ENCODE data around the gene SLC34A1. TPM values are rescaled to one million over a fixed set of nuclear protein-coding genes. Genes with fewer than 3 reads are reported as not detected.
A peak's percentile ranks its signal among the peaks of the same experiment; 100 is the strongest.

The SLC34A1 gene
- total and polyA plus RNA-seq, 2 donors (not counting 1 experiment from before 2014, with no cell fraction given), result 0.06 TPM; not detected in 1

DNA sequence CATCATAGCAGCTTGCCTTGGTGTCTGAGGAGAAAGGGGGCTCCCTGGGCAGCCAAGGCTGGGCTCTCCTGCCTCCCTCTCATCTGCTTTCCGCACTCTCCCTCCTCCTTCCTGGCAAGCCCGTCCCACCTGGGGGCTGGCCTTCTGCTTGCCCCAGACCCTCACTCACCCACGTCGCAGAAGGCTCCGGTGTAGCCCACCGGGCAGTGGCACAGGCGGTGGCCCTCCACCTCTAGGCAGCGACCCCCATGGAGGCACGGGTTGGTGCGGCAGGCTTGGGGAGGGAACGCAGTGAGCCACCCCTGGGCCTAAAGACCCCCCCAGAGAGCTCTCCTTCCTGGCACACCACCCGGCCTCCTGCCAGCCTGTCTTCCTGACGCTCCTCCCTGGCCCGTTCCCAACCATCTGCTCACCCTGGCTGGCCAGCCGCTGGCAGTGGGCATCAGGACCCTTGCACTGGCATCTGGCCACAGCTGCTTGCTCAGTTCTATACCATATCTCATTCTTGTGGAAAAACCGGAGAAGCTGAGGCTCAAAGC, 20.5 kb downstream of the SLC34A1 start:
- Mint-ChIP-seq H3K27me3 (peaks cover 14% of the 10 kb centered on the region), H3K27ac (peak overlapping the region; percentile 26), H3K4me3 (peak overlapping the region; percentile 84), H3K4me1 (peaks cover 39% of the 10 kb centered on the region), H3K9me3 (ENCODE audit: insufficient read depth) (no peaks in the 10 kb centered on the region)
- ATAC-seq (ENCODE audit: low read depth), result no peak
- intact Hi-C loops (cut with micrococcal nuclease), result loop anchor here (1.0 to 10.0 kb wide), 6 partner anchors 22 to 290 kb away; partner anchors contain the start of genes B4GALT7, GRK6 and PRR7
- CTCF ChIA-PET, result interaction anchor here (0.6 to 12.7 kb wide), 42 partner anchors 8 to 708 kb away, joined by 3 to 628 read pairs (median 4); partner anchors contain the start of genes DDX41, DOK3, GRK6 and PDLIM7
- no peak for DNase-seq
- no peaks in the 10 kb centered on the region for H4K20me1 ChIP-seq (ENCODE audit: control insufficient read depth, insufficient read depth, low read length, poor library complexity, severe bottlenecking)
- H3K27ac ChIP-seq (ENCODE audit: low read length in 2 of 2), result peak overlapping the region in 1 of 2 donors; percentile 2
- H3K4me1 ChIP-seq (ENCODE audit: control insufficient read depth in 2 of 2, insufficient read depth in 2 of 2, low read length in 2 of 2), result peaks cover 38 to 50% of the 10 kb centered on the region in 2 donors
- peaks cover 0 to 31% (median 9%) of the 10 kb centered on the region in 4 experiments for H3K27me3 ChIP-seq (replicated peaks in 1 of 4; ENCODE audit: control extremely low read depth in 1 of 4, control insufficient read depth in 3 of 4, insufficient read depth in 4 of 4, low read length in 3 of 4)
- H3K4me2 ChIP-seq (replicated peaks; ENCODE audit: low read depth, low read length, poor library complexity, severe bottlenecking), result peak overlapping the region; percentile 96
- H3K9ac ChIP-seq (ENCODE audit: low read length), result peak overlapping the region; percentile 66
- WGBS (ENCODE audit: insufficient coverage), result 59% methylated on average over 16 of the region's 16 CpGs
- peaks cover 0 to 17% (median 0%) of the 10 kb centered on the region in 3 donors for H3K9me3 ChIP-seq (ENCODE audit: control extremely low read depth in 1 of 3, control insufficient read depth in 2 of 3, insufficient read depth in 1 of 3, low read length in 2 of 3)
- H2AFZ ChIP-seq (ENCODE audit: insufficient read depth, low read depth, low read length, poor library complexity, severe bottlenecking), result peak overlapping the region; percentile 77
- TF ChIP-seq, protein P1, sequence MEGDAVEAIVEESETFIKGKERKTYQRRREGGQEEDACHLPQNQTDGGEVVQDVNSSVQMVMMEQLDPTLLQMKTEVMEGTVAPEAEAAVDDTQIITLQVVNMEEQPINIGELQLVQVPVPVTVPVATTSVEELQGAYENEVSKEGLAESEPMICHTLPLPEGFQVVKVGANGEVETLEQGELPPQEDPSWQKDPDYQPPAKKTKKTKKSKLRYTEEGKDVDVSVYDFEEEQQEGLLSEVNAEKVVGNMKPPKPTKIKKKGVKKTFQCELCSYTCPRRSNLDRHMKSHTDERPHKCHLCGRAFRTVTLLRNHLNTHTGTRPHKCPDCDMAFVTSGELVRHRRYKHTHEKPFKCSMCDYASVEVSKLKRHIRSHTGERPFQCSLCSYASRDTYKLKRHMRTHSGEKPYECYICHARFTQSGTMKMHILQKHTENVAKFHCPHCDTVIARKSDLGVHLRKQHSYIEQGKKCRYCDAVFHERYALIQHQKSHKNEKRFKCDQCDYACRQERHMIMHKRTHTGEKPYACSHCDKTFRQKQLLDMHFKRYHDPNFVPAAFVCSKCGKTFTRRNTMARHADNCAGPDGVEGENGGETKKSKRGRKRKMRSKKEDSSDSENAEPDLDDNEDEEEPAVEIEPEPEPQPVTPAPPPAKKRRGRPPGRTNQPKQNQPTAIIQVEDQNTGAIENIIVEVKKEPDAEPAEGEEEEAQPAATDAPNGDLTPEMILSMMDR (IDR thresholded peaks at IDR 0.05), result no peak
- no peak for TF ChIP-seq EZH2 (IDR thresholded peaks at IDR 0.05; ENCODE audit: borderline replicate concordance, insufficient read depth, low read depth, low read length, poor library complexity, severe bottlenecking)
- no peaks in the 10 kb centered on the region for H3K79me2 ChIP-seq (ENCODE audit: control insufficient read depth, insufficient read depth, low read length)
- POLR2A ChIA-PET, result interaction anchor here (0.5 to 5.6 kb wide), 10 partner anchors 15 to 144 kb away, joined by 3 to 87 read pairs (median 10); partner anchors contain the start of genes GRK6 and LMAN2
- H3K4me3 ChIP-seq (ENCODE audit: control extremely low read depth in 1 of 5, extremely low read depth in 1 of 5, insufficient read depth in 1 of 5, low read depth in 2 of 5, low read length in 4 of 5), result peak overlapping the region in 4 of 5 experiments; percentile 58 to 68 (median 62)
- H3K36me3 ChIP-seq (replicated peaks in 1 of 2; ENCODE audit: control extremely low read depth in 1 of 2, control insufficient read depth in 1 of 2, extremely low read depth in 1 of 2, insufficient read depth in 2 of 2, low read length in 1 of 2), result no peaks in the 10 kb centered on the region

DNA sequence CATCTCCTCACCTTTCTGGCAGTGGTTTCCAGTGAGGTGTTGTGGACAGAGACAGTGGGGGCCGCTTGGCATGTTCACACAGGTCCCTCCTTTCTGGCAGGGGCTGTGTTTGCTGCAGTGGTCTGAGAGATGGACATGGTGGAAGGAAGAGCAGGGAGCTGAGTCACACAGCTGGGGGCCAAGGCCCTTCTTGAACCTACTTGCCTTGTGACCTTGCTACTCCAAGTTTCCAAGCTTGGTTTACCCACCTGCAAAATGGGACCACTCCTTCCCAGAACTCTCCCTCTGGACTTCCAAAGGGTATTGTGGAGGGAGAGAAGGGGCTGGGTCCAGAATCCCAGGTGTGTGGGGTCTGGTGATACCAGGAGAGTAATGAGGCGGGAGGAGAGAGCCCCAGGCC, 21.1 kb downstream of the SLC34A1 start:
- CTCF ChIA-PET, result interaction anchor here (0.9 to 12.7 kb wide), 14 partner anchors 12 to 179 kb away, joined by 3 to 628 read pairs (median 14); partner anchors contain the start of genes DOK3, GRK6 and PRR7
- H3K9me3 ChIP-seq (ENCODE audit: control extremely low read depth in 1 of 3, control insufficient read depth in 2 of 3, insufficient read depth in 1 of 3, low read length in 2 of 3), result peaks cover 0 to 16% (median 0%) of the 10 kb centered on the region in 3 donors
- H3K4me1 ChIP-seq (ENCODE audit: control insufficient read depth in 2 of 2, insufficient read depth in 2 of 2, low read length in 2 of 2), result peaks cover 38 to 50% of the 10 kb centered on the region in 2 donors
- intact Hi-C loops (cut with micrococcal nuclease), result loop anchor here (2.0 to 10.0 kb wide), 3 partner anchors 41 to 291 kb away; partner anchors contain the start of genes B4GALT7 and PRR7
- H3K79me2 ChIP-seq (ENCODE audit: control insufficient read depth, insufficient read depth, low read length), result no peaks in the 10 kb centered on the region
- 83% methylated on average over 1 of the region's 2 CpGs for WGBS (ENCODE audit: insufficient coverage)
- no peak for DNase-seq
- peak overlapping the region in 1 of 5 experiments; percentile 9 for H3K4me3 ChIP-seq (ENCODE audit: control extremely low read depth in 1 of 5, extremely low read depth in 1 of 5, insufficient read depth in 1 of 5, low read depth in 2 of 5, low read length in 4 of 5)
- H3K27me3 Mint-ChIP-seq, result peaks cover 14% of the 10 kb centered on the region
- peak overlapping the region; percentile 57 for H3K4me3 Mint-ChIP-seq
- H3K27ac Mint-ChIP-seq, result peak overlapping the region; percentile 75
- POLR2A ChIA-PET, result interaction anchor here (1.0 to 5.6 kb wide), 8 partner anchors 15 to 54 kb away, joined by 3 to 87 read pairs (median 16); partner anchors contain the start of genes GRK6 and LMAN2
- peak overlapping the region in 1 of 2 donors; percentile 52 for H3K27ac ChIP-seq (ENCODE audit: low read length in 2 of 2)
- H2AFZ ChIP-seq (ENCODE audit: insufficient read depth, low read depth, low read length, poor library complexity, severe bottlenecking), result peak overlapping the region; percentile 40
- H3K36me3 ChIP-seq (replicated peaks in 1 of 2; ENCODE audit: control extremely low read depth in 1 of 2, control insufficient read depth in 1 of 2, extremely low read depth in 1 of 2, insufficient read depth in 2 of 2, low read length in 1 of 2), result no peaks in the 10 kb centered on the region
- no peak overlapping the region for H3K9ac ChIP-seq (ENCODE audit: low read length)
- H3K27me3 ChIP-seq (replicated peaks in 1 of 4; ENCODE audit: control extremely low read depth in 1 of 4, control insufficient read depth in 3 of 4, insufficient read depth in 4 of 4, low read length in 3 of 4), result peaks cover 0 to 28% (median 9%) of the 10 kb centered on the region in 4 experiments
- no peaks in the 10 kb centered on the region for H4K20me1 ChIP-seq (ENCODE audit: control insufficient read depth, insufficient read depth, low read length, poor library complexity, severe bottlenecking)
- ATAC-seq (ENCODE audit: low read depth), result no peak
- TF ChIP-seq, protein P1 (IDR thresholded peaks at IDR 0.05), result no peak
- no peak for TF ChIP-seq EZH2 (IDR thresholded peaks at IDR 0.05; ENCODE audit: borderline replicate concordance, insufficient read depth, low read depth, low read length, poor library complexity, severe bottlenecking)
- H3K4me1 Mint-ChIP-seq, result peaks cover 39% of the 10 kb centered on the region
- no peaks in the 10 kb centered on the region for H3K9me3 Mint-ChIP-seq (ENCODE audit: insufficient read depth)
- H3K4me2 ChIP-seq (replicated peaks; ENCODE audit: low read depth, low read length, poor library complexity, severe bottlenecking), result peak overlapping the region; percentile 96
